ENCODE measurements around the gene CCDC177. TPM values are rescaled to one million over a fixed set of nuclear protein-coding genes. Genes with fewer than 3 reads are reported as not detected.
"Not testable (repeated sequence)": the region's sequence is repeated elsewhere in the genome, so short reads cannot be mapped to it uniquely, and the experiment has no call there.

CCDC177 gene
- total and polyA plus RNA-seq, 2 experiments from 2014 or later: not detected

- WGBS, 2 experiments (ENCODE audit: low coverage in 1 of 2, low lambda C conversion rate in 2 of 2, missing lambda C conversion rate in 2 of 2): 82 to 85% methylated on average over 5 of the region's 5 CpGs
- H3K36me3 ChIP-seq (ENCODE audit: low read depth): no peaks in the 10 kb centered on the region
- DNase-seq: no peak
- H3F3A ChIP-seq (ENCODE audit: insufficient read depth): no peaks in the 10 kb centered on the region
- peaks cover 9% of the 10 kb centered on the region; the same call in 1 of the 2 replicates for H3K4me1 ChIP-seq (ENCODE audit: insufficient read depth)
- H3K27me3 ChIP-seq (replicated peaks; ENCODE audit: insufficient read depth): no peaks in the 10 kb centered on the region
- H3K27ac ChIP-seq: no peak overlapping the region
- H3K9me3 ChIP-seq (ENCODE audit: low read depth): no peaks in the 10 kb centered on the region
- no peaks in the 10 kb centered on the region for H3K79me2 ChIP-seq (ENCODE audit: insufficient read depth)
- H3K9me2 ChIP-seq (ENCODE audit: insufficient read depth): no peaks in the 10 kb centered on the region
- H3K4me2 ChIP-seq (ENCODE audit: unreplicated experiment): no peak overlapping the region
- TF ChIP-seq EZH2 (IDR thresholded peaks at IDR 0.05; ENCODE audit: insufficient read depth, poor library complexity, severe bottlenecking) (no peak), EZH2phosphoT487 (IDR thresholded peaks at IDR 0.05; ENCODE audit: insufficient read depth, low read depth) (no peak)
- no peaks in the 10 kb centered on the region for H4K20me1 ChIP-seq (ENCODE audit: insufficient read depth)
- in situ Hi-C loops (cut with MboI): loop anchor here (5.0 kb wide), 1 partner anchor 111 kb away; no protein-coding TSS in a partner anchor
- H3K4me3 ChIP-seq: no peak overlapping the region
- no peak overlapping the region for H3K9ac ChIP-seq
- no peak overlapping the region for H2AFZ ChIP-seq
These were observed 31.9 kb upstream of the CCDC177 start for GRCh38 chr14:69606258-69607184.

GRCh38 chr14:69605738-69606137 lies 31.1 kb upstream of the CCDC177 start:
- no peaks in the 10 kb centered on the region for H3K9me3 ChIP-seq (ENCODE audit: low read depth)
- H4K20me1 ChIP-seq (ENCODE audit: insufficient read depth): no peaks in the 10 kb centered on the region
- no peaks in the 10 kb centered on the region for H3K36me3 ChIP-seq (ENCODE audit: low read depth)
- H3K4me2 ChIP-seq (ENCODE audit: unreplicated experiment): no peak overlapping the region
- no peak overlapping the region for H3K4me3 ChIP-seq
- no peak overlapping the region for H3K9ac ChIP-seq
- H3F3A ChIP-seq (ENCODE audit: insufficient read depth): no peaks in the 10 kb centered on the region
- in situ Hi-C loops (cut with MboI): loop anchor here (5.0 kb wide), 1 partner anchor 112 kb away; no protein-coding TSS in a partner anchor
- H2AFZ ChIP-seq: no peak overlapping the region
- H3K27me3 ChIP-seq (replicated peaks; ENCODE audit: insufficient read depth): no peaks in the 10 kb centered on the region
- H3K27ac ChIP-seq: no peak overlapping the region
- no peaks in the 10 kb centered on the region for H3K79me2 ChIP-seq (ENCODE audit: insufficient read depth)
- no peaks in the 10 kb centered on the region for H3K9me2 ChIP-seq (ENCODE audit: insufficient read depth)
- TF ChIP-seq EZH2 (IDR thresholded peaks at IDR 0.05; ENCODE audit: insufficient read depth, poor library complexity, severe bottlenecking) (no peak), EZH2phosphoT487 (IDR thresholded peaks at IDR 0.05; ENCODE audit: insufficient read depth, low read depth) (no peak)
- peaks cover 9% of the 10 kb centered on the region; the same call in 1 of the 2 replicates for H3K4me1 ChIP-seq (ENCODE audit: insufficient read depth)
- DNase-seq: no peak

- no peaks in the 10 kb centered on the region for H3K9me3 ChIP-seq (ENCODE audit: low read depth)
- no peaks in the 10 kb centered on the region for H4K20me1 ChIP-seq (ENCODE audit: insufficient read depth)
- WGBS, 2 experiments (ENCODE audit: low coverage in 1 of 2, low lambda C conversion rate in 2 of 2, missing lambda C conversion rate in 2 of 2): 70 to 74% methylated on average over 3 of the region's 3 CpGs
- H3K9ac ChIP-seq: no peak overlapping the region
- H3K79me2 ChIP-seq (ENCODE audit: insufficient read depth): no peaks in the 10 kb centered on the region
- TF ChIP-seq EZH2phosphoT487 (IDR thresholded peaks at IDR 0.05; ENCODE audit: insufficient read depth, low read depth) (no peak), EZH2 (IDR thresholded peaks at IDR 0.05; ENCODE audit: insufficient read depth, poor library complexity, severe bottlenecking) (no peak)
- DNase-seq: no peak
- no peak overlapping the region for H3K4me3 ChIP-seq
- in situ Hi-C loops (cut with MboI): no loop called here
- H3K36me3 ChIP-seq (ENCODE audit: low read depth): no peaks in the 10 kb centered on the region
- no peaks in the 10 kb centered on the region for H3K9me2 ChIP-seq (ENCODE audit: insufficient read depth)
- no peaks in the 10 kb centered on the region for H3K4me1 ChIP-seq (ENCODE audit: insufficient read depth)
- no peaks in the 10 kb centered on the region for H3K27me3 ChIP-seq (replicated peaks; ENCODE audit: insufficient read depth)
- no peak overlapping the region for H3K27ac ChIP-seq
- no peaks in the 10 kb centered on the region for H3F3A ChIP-seq (ENCODE audit: insufficient read depth)
- no peak overlapping the region for H2AFZ ChIP-seq
- no peak overlapping the region for H3K4me2 ChIP-seq (ENCODE audit: unreplicated experiment)
These were observed 25.7 kb upstream of the CCDC177 start for GRCh38 chr14:69600304-69600891.

- H3F3A ChIP-seq (ENCODE audit: insufficient read depth): not testable (repeated sequence)
These were observed 24.8 kb upstream of the CCDC177 start for GRCh38 chr14:69599431-69599830.

More at GRCh38 chr14:69599431-69599830, 24.8 kb upstream of the CCDC177 start:
- H3K4me1 ChIP-seq (ENCODE audit: insufficient read depth); H3K4me3 ChIP-seq; H3K36me3 ChIP-seq (ENCODE audit: low read depth); H3K9ac ChIP-seq; H2AFZ ChIP-seq; H3K9me3 ChIP-seq (ENCODE audit: low read depth); H3K27me3 ChIP-seq (replicated peaks; ENCODE audit: insufficient read depth); H3K79me2 ChIP-seq (ENCODE audit: insufficient read depth); H3K9me2 ChIP-seq (ENCODE audit: insufficient read depth); H3K4me2 ChIP-seq (ENCODE audit: unreplicated experiment); H3K27ac ChIP-seq; DNase-seq; H4K20me1 ChIP-seq (ENCODE audit: insufficient read depth): not testable (repeated sequence)
- WGBS, 2 experiments (ENCODE audit: low coverage in 1 of 2, low lambda C conversion rate in 2 of 2, missing lambda C conversion rate in 2 of 2): 70 to 81% methylated on average over 4 to 5 of the region's 5 CpGs
- in situ Hi-C loops (cut with MboI): loop anchor here (25.0 kb wide), 1 partner anchor 438 kb away; no protein-coding TSS in a partner anchor
